Amniotic stem cell (primary cell): ENCODE measurements around the gene PRDM9.
"Not testable (repeated sequence)": the region's sequence is repeated elsewhere in the genome, so short reads cannot be mapped to it uniquely, and the experiment has no call there.

Experiments
- DNase-seq: peaks from one replicate; lab custom pipeline; 2025; lab: John Stamatoyannopoulos, UW

The PRDM9 gene

GRCh38 chr5:23527216-23527920, 20.0 kb downstream of the PRDM9 start:
- DNase-seq: not testable (repeated sequence)

DNA sequence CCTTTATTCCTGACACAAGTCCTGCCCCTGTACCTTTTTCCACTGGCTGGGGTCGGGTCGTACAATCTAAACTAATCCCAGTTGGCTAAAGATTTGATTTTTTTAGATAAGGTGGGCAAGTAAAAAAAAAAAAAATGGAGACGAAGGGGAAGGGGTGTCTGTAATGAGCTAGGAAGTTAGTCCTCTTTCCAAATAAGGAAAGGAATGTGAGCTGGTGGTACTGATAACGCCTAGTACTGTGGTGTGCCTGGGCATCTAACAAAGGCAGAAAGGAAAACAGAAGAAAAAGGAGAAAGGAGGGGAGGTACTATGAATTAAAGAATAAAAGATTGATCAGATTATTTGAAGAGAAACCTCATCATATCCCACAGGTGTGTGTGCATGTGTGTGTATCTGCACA, 21.3 kb downstream of the PRDM9 start:
- no peak for DNase-seq

DNA sequence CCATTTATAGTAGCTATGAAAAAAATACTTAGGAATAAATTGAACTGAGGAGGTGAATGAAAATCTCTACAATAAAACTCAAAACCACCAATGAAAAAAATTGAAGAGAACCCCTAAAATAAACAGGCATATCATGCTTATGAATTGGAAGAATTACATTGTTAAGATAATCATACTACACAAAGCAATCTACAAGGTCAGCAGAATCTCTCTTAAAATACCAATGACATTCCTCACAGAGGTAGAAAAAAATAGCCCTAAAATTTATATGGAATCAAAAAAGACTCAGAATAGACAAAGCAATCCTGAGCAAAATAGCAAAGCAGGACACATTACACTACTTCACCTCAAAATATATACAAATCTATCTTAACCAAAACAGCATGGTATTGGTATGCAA, 23.2 kb downstream of the PRDM9 start:
- no peak for DNase-seq

DNA sequence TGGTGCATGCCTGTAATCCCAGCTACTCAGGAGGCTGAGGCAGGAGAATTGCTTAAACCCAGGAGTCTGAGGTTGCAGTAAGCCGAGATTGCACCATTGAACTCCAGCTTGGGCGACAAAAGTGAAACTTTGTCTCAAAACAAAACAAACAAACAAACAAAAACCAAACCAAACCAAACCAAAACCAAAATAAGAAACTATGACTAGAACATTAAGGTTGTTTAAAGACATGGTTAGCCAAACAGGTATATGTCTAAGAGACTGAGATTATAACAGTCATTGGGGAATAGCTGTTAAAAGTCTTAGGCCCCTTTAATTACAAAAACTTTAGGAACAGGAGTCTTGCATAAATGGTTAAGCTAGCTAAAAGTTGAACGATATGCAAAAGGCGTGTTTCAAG, 63.6 kb downstream of the PRDM9 start:
- DNase-seq: no peak
